ENCODE results near the gene RNASE12. TPM values are rescaled to one million over a fixed set of nuclear protein-coding genes. Genes with fewer than 3 reads are reported as not detected.

The RNASE12 gene
- total and polyA plus RNA-seq, 8 donors = not detected

- H3K4me1 ChIP-seq = peaks cover 0 to 8% (median 6%) of the 10 kb centered on the region in 3 donors
- peak; percentile 76 to 93 (median 84) for TF ChIP-seq CTCF (IDR thresholded peaks at IDR 0.05)
- no peaks in the 10 kb centered on the region for H3K9me3 ChIP-seq
- no peaks in the 10 kb centered on the region for H3K27me3 ChIP-seq
- 0 to 1% methylated on average over 44 of the region's 44 CpGs for WGBS, 2 donors
- H3K27ac ChIP-seq = peak overlapping the region in 3 of 4 donors; percentile 31 to 68 (median 54)
- ATAC-seq = peak; percentile 61 to 80 (median 76)
- no peaks in the 10 kb centered on the region for H3K36me3 ChIP-seq
- FAIRE-seq = no peak
- DNase-seq = peak; percentile 51 to 86 (median 62)
- H3K4me3 ChIP-seq = peak overlapping the region; percentile 56 to 86 (median 78)
- intact Hi-C loops (cut with DNase I) = loop anchor here (5.0 to 10.0 kb wide), 3 partner anchors 75 to 287 kb away; partner anchors contain the start of genes ANG (in 1 of the 3) and RNASE4 (in 1 of the 3)
Observed at GRCh38 chr14:20609215-20610001, 18.2 kb upstream of the RNASE12 start.

GRCh38 chr14:20608383-20609110 lies 17.4 kb upstream of the RNASE12 start:
- DNase-seq = no peak
- Histone ChIP-seq H3K4me1 (peaks cover 0 to 8% (median 6%) of the 10 kb centered on the region in 3 donors), H3K4me3 (no peak overlapping the region), H3K9me3 (no peaks in the 10 kb centered on the region), H3K36me3 (no peaks in the 10 kb centered on the region), H3K27ac (no peak overlapping the region), H3K27me3 (no peaks in the 10 kb centered on the region)
- 64 to 67% methylated on average over 7 of the region's 7 CpGs for WGBS, 2 donors
- ATAC-seq = no peak
- intact Hi-C loops (cut with DNase I) = loop anchor here (5.0 to 10.0 kb wide), 2 partner anchors 284 to 286 kb away; no protein-coding TSS in a partner anchor
- no peak for TF ChIP-seq CTCF (IDR thresholded peaks at IDR 0.05)
- no peak for FAIRE-seq

GRCh38 chr14:20607617-20608016 lies 16.4 kb upstream of the RNASE12 start:
- intact Hi-C loops (cut with DNase I) = loop anchor here (5.0 to 10.0 kb wide), 2 partner anchors 283 to 285 kb away; no protein-coding TSS in a partner anchor
- TF ChIP-seq CTCF (IDR thresholded peaks at IDR 0.05) = no peak
- no peak for ATAC-seq
- H3K36me3 ChIP-seq = no peaks in the 10 kb centered on the region
- H3K9me3 ChIP-seq = no peaks in the 10 kb centered on the region
- 73 to 74% methylated on average over 5 of the region's 5 CpGs for WGBS, 2 donors
- DNase-seq = no peak
- H3K27ac ChIP-seq = no peak overlapping the region
- FAIRE-seq = no peak
- peaks cover 0 to 8% (median 6%) of the 10 kb centered on the region in 3 donors for H3K4me1 ChIP-seq
- H3K27me3 ChIP-seq = no peaks in the 10 kb centered on the region
- H3K4me3 ChIP-seq = no peak overlapping the region

- FAIRE-seq (no peak), DNase-seq (no peak), ATAC-seq (no peak)
- intact Hi-C loops (cut with DNase I) = loop anchor here (5.0 to 10.0 kb wide), 2 partner anchors 282 to 285 kb away; no protein-coding TSS in a partner anchor
- H3K4me3 ChIP-seq = no peak overlapping the region
- no peaks in the 10 kb centered on the region for H3K9me3 ChIP-seq
- H3K27ac ChIP-seq = no peak overlapping the region
- TF ChIP-seq CTCF (IDR thresholded peaks at IDR 0.05) = no peak
- H3K27me3 ChIP-seq = no peaks in the 10 kb centered on the region
- WGBS, 2 donors = 49 to 57% methylated on average over 2 of the region's 2 CpGs
- H3K36me3 ChIP-seq = no peaks in the 10 kb centered on the region
- H3K4me1 ChIP-seq = peaks cover 0 to 8% (median 6%) of the 10 kb centered on the region in 3 donors
Observed at GRCh38 chr14:20606902-20607242, 15.7 kb upstream of the RNASE12 start.
